ENCODE data around the gene NHS. TPM values are rescaled to one million over a fixed set of nuclear protein-coding genes. Genes with fewer than 3 reads are reported as not detected.

Gene NHS
- total and polyA plus RNA-seq, 5 donors from 2014 or later = 0.03 to 1.3 (median 0.05) TPM; not detected in 2

GRCh38 chrX:17602245-17602644 is 227.2 kb downstream of the NHS start:
- Histone ChIP-seq H3K9me3 (ENCODE audit: control insufficient read depth in 2 of 2, low read length in 2 of 2) (no peaks in the 10 kb centered on the region), H3K27me3 (ENCODE audit: control insufficient read depth, insufficient read depth, low read length) (no peaks in the 10 kb centered on the region), H3K4me1 (ENCODE audit: control insufficient read depth, insufficient read depth, low read length, poor library complexity, severe bottlenecking) (no peaks in the 10 kb centered on the region), H3K36me3 (ENCODE audit: control insufficient read depth, insufficient read depth, low read length) (no peaks in the 10 kb centered on the region), H3K27ac (ENCODE audit: insufficient read depth, low read length, poor library complexity, severe bottlenecking) (no peak overlapping the region), H3K4me3 (ENCODE audit: low read depth, low read length) (no peak overlapping the region)
- Mint-ChIP-seq H3K27ac (no peak overlapping the region), H3K4me3 (no peak overlapping the region), H3K36me3 (no peaks in the 10 kb centered on the region), H3K27me3 (no peaks in the 10 kb centered on the region), H3K9me3 (peaks cover 0 to 1% (median 0%) of the 10 kb centered on the region in 7 donors), H3K4me1 (no peaks in the 10 kb centered on the region)
- DNase-seq = no peak
- ATAC-seq (ENCODE audit: low read depth in 2 of 2) = no peak

- no peak for DNase-seq
These were observed 228.2 kb downstream of the NHS start for GRCh38 chrX:17603196-17603595.

GRCh38 chrX:17605676-17606075 is 230.7 kb downstream of the NHS start:
- no peaks in the 10 kb centered on the region for H3K9me3 Mint-ChIP-seq
- H3K27ac Mint-ChIP-seq = no peak overlapping the region
- no peak for DNase-seq
- H3K4me1 Mint-ChIP-seq = no peaks in the 10 kb centered on the region
- no peaks in the 10 kb centered on the region for H3K36me3 Mint-ChIP-seq
- H3K27me3 ChIP-seq (ENCODE audit: control insufficient read depth, insufficient read depth, low read length) = no peaks in the 10 kb centered on the region
- ATAC-seq (ENCODE audit: low read depth in 2 of 2) = no peak
- no peak overlapping the region for H3K27ac ChIP-seq (ENCODE audit: insufficient read depth, low read length, poor library complexity, severe bottlenecking)
- no peak overlapping the region for H3K4me3 Mint-ChIP-seq
- no peaks in the 10 kb centered on the region for H3K27me3 Mint-ChIP-seq
- H3K36me3 ChIP-seq (ENCODE audit: control insufficient read depth, insufficient read depth, low read length) = no peaks in the 10 kb centered on the region
- H3K4me1 ChIP-seq (ENCODE audit: control insufficient read depth, insufficient read depth, low read length, poor library complexity, severe bottlenecking) = no peaks in the 10 kb centered on the region
- H3K9me3 ChIP-seq (ENCODE audit: control insufficient read depth in 2 of 2, low read length in 2 of 2) = no peaks in the 10 kb centered on the region
- no peak overlapping the region for H3K4me3 ChIP-seq (ENCODE audit: low read depth, low read length)

More at GRCh38 chrX:17603196-17603595, 228.2 kb downstream of the NHS start:
- Histone ChIP-seq H3K36me3 (ENCODE audit: control insufficient read depth, insufficient read depth, low read length) (no peaks in the 10 kb centered on the region), H3K4me1 (ENCODE audit: control insufficient read depth, insufficient read depth, low read length, poor library complexity, severe bottlenecking) (no peaks in the 10 kb centered on the region), H3K4me3 (ENCODE audit: low read depth, low read length) (no peak overlapping the region), H3K27me3 (ENCODE audit: control insufficient read depth, insufficient read depth, low read length) (no peaks in the 10 kb centered on the region), H3K27ac (ENCODE audit: insufficient read depth, low read length, poor library complexity, severe bottlenecking) (no peak overlapping the region), H3K9me3 (ENCODE audit: control insufficient read depth in 2 of 2, low read length in 2 of 2) (no peaks in the 10 kb centered on the region)
- H3K9me3 Mint-ChIP-seq = peaks cover 0 to 1% (median 0%) of the 10 kb centered on the region in 7 donors
- no peak for ATAC-seq (ENCODE audit: low read depth in 2 of 2)
- no peak overlapping the region for H3K27ac Mint-ChIP-seq
- no peaks in the 10 kb centered on the region for H3K27me3 Mint-ChIP-seq
- H3K4me3 Mint-ChIP-seq = no peak overlapping the region
- H3K4me1 Mint-ChIP-seq = no peaks in the 10 kb centered on the region
- no peaks in the 10 kb centered on the region for H3K36me3 Mint-ChIP-seq

GRCh38 chrX:17606231-17606630 is 231.2 kb downstream of the NHS start:
- Histone ChIP-seq H3K27me3 (ENCODE audit: control insufficient read depth, insufficient read depth, low read length) (no peaks in the 10 kb centered on the region), H3K4me1 (ENCODE audit: control insufficient read depth, insufficient read depth, low read length, poor library complexity, severe bottlenecking) (no peaks in the 10 kb centered on the region), H3K9me3 (ENCODE audit: control insufficient read depth in 2 of 2, low read length in 2 of 2) (no peaks in the 10 kb centered on the region), H3K4me3 (ENCODE audit: low read depth, low read length) (no peak overlapping the region), H3K36me3 (ENCODE audit: control insufficient read depth, insufficient read depth, low read length) (no peaks in the 10 kb centered on the region), H3K27ac (ENCODE audit: insufficient read depth, low read length, poor library complexity, severe bottlenecking) (no peak overlapping the region)
- H3K4me1 Mint-ChIP-seq = no peaks in the 10 kb centered on the region
- H3K27ac Mint-ChIP-seq = no peak overlapping the region
- H3K4me3 Mint-ChIP-seq = no peak overlapping the region
- no peaks in the 10 kb centered on the region for H3K9me3 Mint-ChIP-seq
- H3K36me3 Mint-ChIP-seq = no peaks in the 10 kb centered on the region
- no peak for DNase-seq
- H3K27me3 Mint-ChIP-seq = no peaks in the 10 kb centered on the region
- no peak for ATAC-seq (ENCODE audit: low read depth in 2 of 2)

- no peaks in the 10 kb centered on the region for H3K9me3 Mint-ChIP-seq
- H3K27me3 Mint-ChIP-seq = no peaks in the 10 kb centered on the region
- no peaks in the 10 kb centered on the region for H3K36me3 Mint-ChIP-seq
These were observed 233.9 kb downstream of the NHS start for GRCh38 chrX:17608888-17609287.

GRCh38 chrX:17610788-17611187 is 235.8 kb downstream of the NHS start:
- no peaks in the 10 kb centered on the region for H3K27me3 ChIP-seq (ENCODE audit: control insufficient read depth, insufficient read depth, low read length)
- H3K9me3 ChIP-seq (ENCODE audit: control insufficient read depth in 2 of 2, low read length in 2 of 2) = no peaks in the 10 kb centered on the region
- H3K4me1 ChIP-seq (ENCODE audit: control insufficient read depth, insufficient read depth, low read length, poor library complexity, severe bottlenecking) = no peaks in the 10 kb centered on the region
- no peak overlapping the region for H3K4me3 ChIP-seq (ENCODE audit: low read depth, low read length)
- no peaks in the 10 kb centered on the region for H3K36me3 ChIP-seq (ENCODE audit: control insufficient read depth, insufficient read depth, low read length)
- Mint-ChIP-seq H3K4me3 (no peak overlapping the region), H3K9me3 (peaks cover 0 to 1% (median 0%) of the 10 kb centered on the region in 7 donors), H3K27me3 (no peaks in the 10 kb centered on the region), H3K27ac (no peak overlapping the region), H3K36me3 (no peaks in the 10 kb centered on the region), H3K4me1 (peaks cover 0 to 6% (median 0%) of the 10 kb centered on the region in 4 donors)
- ATAC-seq (ENCODE audit: low read depth in 2 of 2) (no peak), DNase-seq (no peak)
- no peak overlapping the region for H3K27ac ChIP-seq (ENCODE audit: insufficient read depth, low read length, poor library complexity, severe bottlenecking)

More at GRCh38 chrX:17608888-17609287, 233.9 kb downstream of the NHS start:
- no peaks in the 10 kb centered on the region for H3K4me1 ChIP-seq (ENCODE audit: control insufficient read depth, insufficient read depth, low read length, poor library complexity, severe bottlenecking)
- Mint-ChIP-seq H3K27ac (no peak overlapping the region), H3K4me3 (no peak overlapping the region), H3K4me1 (no peaks in the 10 kb centered on the region)
- ATAC-seq (ENCODE audit: low read depth in 2 of 2) (no peak), DNase-seq (no peak)
- no peak overlapping the region for H3K4me3 ChIP-seq (ENCODE audit: low read depth, low read length)
- H3K9me3 ChIP-seq (ENCODE audit: control insufficient read depth in 2 of 2, low read length in 2 of 2) = no peaks in the 10 kb centered on the region
- H3K36me3 ChIP-seq (ENCODE audit: control insufficient read depth, insufficient read depth, low read length) = no peaks in the 10 kb centered on the region
- no peak overlapping the region for H3K27ac ChIP-seq (ENCODE audit: insufficient read depth, low read length, poor library complexity, severe bottlenecking)
- H3K27me3 ChIP-seq (ENCODE audit: control insufficient read depth, insufficient read depth, low read length) = no peaks in the 10 kb centered on the region

GRCh38 chrX:17613979-17614588 is 239.1 kb downstream of the NHS start:
- Histone ChIP-seq H3K27ac (ENCODE audit: insufficient read depth, low read length, poor library complexity, severe bottlenecking) (no peak overlapping the region), H3K4me1 (ENCODE audit: control insufficient read depth, insufficient read depth, low read length, poor library complexity, severe bottlenecking) (no peaks in the 10 kb centered on the region), H3K4me3 (ENCODE audit: low read depth, low read length) (no peak overlapping the region), H3K27me3 (ENCODE audit: control insufficient read depth, insufficient read depth, low read length) (no peaks in the 10 kb centered on the region), H3K9me3 (ENCODE audit: control insufficient read depth in 2 of 2, low read length in 2 of 2) (no peaks in the 10 kb centered on the region), H3K36me3 (ENCODE audit: control insufficient read depth, insufficient read depth, low read length) (no peaks in the 10 kb centered on the region)
- H3K27me3 Mint-ChIP-seq = no peaks in the 10 kb centered on the region
- ATAC-seq (ENCODE audit: low read depth in 2 of 2) (no peak), DNase-seq (no peak)
- H3K4me1 Mint-ChIP-seq = peaks cover 0 to 6% (median 0%) of the 10 kb centered on the region in 4 donors
- H3K4me3 Mint-ChIP-seq = no peak overlapping the region
- no peaks in the 10 kb centered on the region for H3K36me3 Mint-ChIP-seq
- no peak overlapping the region for H3K27ac Mint-ChIP-seq
- H3K9me3 Mint-ChIP-seq = peaks cover 0 to 2% (median 0%) of the 10 kb centered on the region in 7 donors

- no peak for ATAC-seq (ENCODE audit: low read depth in 2 of 2)
- H3K27me3 Mint-ChIP-seq = no peaks in the 10 kb centered on the region
- peaks cover 0 to 4% (median 0%) of the 10 kb centered on the region in 7 donors for H3K9me3 Mint-ChIP-seq
- no peaks in the 10 kb centered on the region for H3K36me3 Mint-ChIP-seq
- no peak overlapping the region for H3K27ac Mint-ChIP-seq
- peaks cover 0 to 6% (median 0%) of the 10 kb centered on the region in 4 donors for H3K4me1 Mint-ChIP-seq
- no peaks in the 10 kb centered on the region for H3K27me3 ChIP-seq (ENCODE audit: control insufficient read depth, insufficient read depth, low read length)
- no peaks in the 10 kb centered on the region for H3K36me3 ChIP-seq (ENCODE audit: control insufficient read depth, insufficient read depth, low read length)
- H3K4me3 Mint-ChIP-seq = no peak overlapping the region
- no peak overlapping the region for H3K27ac ChIP-seq (ENCODE audit: insufficient read depth, low read length, poor library complexity, severe bottlenecking)
- DNase-seq = no peak
- H3K4me1 ChIP-seq (ENCODE audit: control insufficient read depth, insufficient read depth, low read length, poor library complexity, severe bottlenecking) = no peaks in the 10 kb centered on the region
- H3K9me3 ChIP-seq (ENCODE audit: control insufficient read depth in 2 of 2, low read length in 2 of 2) = no peaks in the 10 kb centered on the region
- H3K4me3 ChIP-seq (ENCODE audit: low read depth, low read length) = no peak overlapping the region
These were observed 241.9 kb downstream of the NHS start for GRCh38 chrX:17616936-17617335.
